GM23338 (cell line): Measurements from ENCODE around the gene GNB1L. TPM values are rescaled to one million over a fixed set of nuclear protein-coding genes. Genes with fewer than 3 reads are reported as not detected.

Source experiments
- ATAC-seq: fragments of 200-7000 bp; cut with Tn5 transposase; 3 replicates; pipeline ENCODE4 v1.9.1; 2020
- DNase-seq: peaks from one replicate; pipeline ENCODE4 v3.0.0-alpha.2; 2015; ENCODE audit warnings: low spot score
- H2AFZ ChIP-seq: fragments of 200-600 bp; sonication (generic); 2 replicates; pipeline ENCODE4 v1.8.0; 2016; ENCODE audit warnings: antibody characterized with exemption, mild to moderate bottlenecking, moderate library complexity
- H3F3A ChIP-seq: fragments of 200-600 bp; sonication (generic); replicated peaks from 2 replicates; pipeline ENCODE4 v1.8.0; 2017; ENCODE audit warnings: antibody characterized with exemption, mixed run types, low read depth
- H3K27ac ChIP-seq: fragments of 200-600 bp; sonication (generic); 2 replicates; pipeline ENCODE4 v1.6.1; 2016; ENCODE audit warnings: low read depth
- H3K27me3 ChIP-seq: fragments of 200-600 bp; sonication (generic); 2 replicates; pipeline ENCODE4 v1.8.0; 2016; ENCODE audit warnings: mild to moderate bottlenecking, mixed run types, moderate library complexity; ENCODE audit not compliant: insufficient read depth
- H3K36me3 ChIP-seq: fragments of 200-600 bp; sonication (generic); 2 replicates; pipeline ENCODE4 v1.8.0; 2016; ENCODE audit warnings: mild to moderate bottlenecking; ENCODE audit not compliant: insufficient read depth
- H3K4me1 ChIP-seq: fragments of 200-600 bp; sonication (generic); 2 replicates; pipeline ENCODE4 v1.8.0; 2016; ENCODE audit warnings: mild to moderate bottlenecking, moderate library complexity; ENCODE audit not compliant: insufficient read depth
- H3K4me2 ChIP-seq: fragments of 200-600 bp; sonication (generic); 2 replicates; pipeline ENCODE4 v1.7.1; 2017; ENCODE audit warnings: mixed run types
- H3K4me3 ChIP-seq: fragments of 200-600 bp; sonication (generic); 2 replicates; pipeline ENCODE4 v1.6.1; 2016; ENCODE audit warnings: mixed run types
- H3K79me2 ChIP-seq: fragments of 200-600 bp; sonication (generic); replicated peaks from 2 replicates; pipeline ENCODE4 v1.8.0; 2017; ENCODE audit warnings: mild to moderate bottlenecking; ENCODE audit not compliant: insufficient read depth
- H3K9me2 ChIP-seq: fragments of 200-600 bp; sonication (generic); 2 replicates; pipeline ENCODE4 v1.8.0; 2017; ENCODE audit not compliant: insufficient read depth
- H4K20me1 ChIP-seq: fragments of 200-600 bp; sonication (generic); replicated peaks from 2 replicates; pipeline ENCODE4 v1.8.0; 2017; ENCODE audit warnings: mild to moderate bottlenecking; ENCODE audit not compliant: insufficient read depth
- H3K27ac Mint-ChIP-seq: 2 replicates; pipeline ENCODE4 v1.8.0; 2020; ENCODE audit warnings: inconsistent platforms, mild to moderate bottlenecking, moderate library complexity, mixed read lengths
- H3K27me3 Mint-ChIP-seq: 3 replicates; pipeline ENCODE4 v1.8.0; 2022; ENCODE audit warnings: low read depth, mild to moderate bottlenecking, moderate library complexity, mixed read lengths, inconsistent platforms; ENCODE audit not compliant: insufficient read depth, poor library complexity
- H3K36me3 Mint-ChIP-seq: 3 replicates; pipeline ENCODE4 v1.8.0; 2021; ENCODE audit warnings: low read depth, mild to moderate bottlenecking, inconsistent platforms, moderate library complexity, mixed read lengths
- H3K4me1 Mint-ChIP-seq: 3 replicates; pipeline ENCODE4 v1.8.0; 2020; ENCODE audit warnings: mild to moderate bottlenecking, inconsistent platforms, mixed read lengths
- H3K4me3 Mint-ChIP-seq: 3 replicates; pipeline ENCODE4 v1.8.0; 2021; ENCODE audit warnings: moderate library complexity, mild to moderate bottlenecking, inconsistent platforms, mixed read lengths
- H3K9me3 Mint-ChIP-seq: 3 replicates; pipeline ENCODE4 v1.8.0; 2020; ENCODE audit warnings: moderate library complexity, mild to moderate bottlenecking, inconsistent platforms, mixed read lengths
- POLR2AphosphoS5 ChIP-seq: IDR thresholded peaks from 2 replicates; pipeline ENCODE4 v1.6.1; 2016; ENCODE audit warnings: antibody characterized with exemption, low read depth
- REST ChIP-seq: IDR thresholded peaks from one replicate; pipeline ENCODE4 v1.6.1; 2018; ENCODE audit warnings: antibody characterized with exemption; ENCODE audit not compliant: unreplicated experiment
- STAT1 ChIP-seq: IDR thresholded peaks from one replicate; pipeline ENCODE4 v1.6.1; 2016; ENCODE audit warnings: antibody characterized with exemption; ENCODE audit not compliant: unreplicated experiment
- ZNF114 ChIP-seq: fragments of 250-450 bp; sonication (Bioruptor Pico); IDR thresholded peaks from 2 replicates; pipeline ENCODE4 v1.5.0; 2020; ENCODE audit warnings: mild to moderate bottlenecking, moderate library complexity
- ZNF331 ChIP-seq: fragments of 250-450 bp; sonication (Bioruptor Pico); IDR thresholded peaks from 2 replicates; pipeline ENCODE4 v1.5.0; 2020; ENCODE audit warnings: low read depth, mild to moderate bottlenecking, moderate library complexity
- polyA plus RNA-seq: library from polyadenylated mRNA; unstranded; fragments of >200 nt; fragmentation: Nextera tagmentation; extraction: Ambion mirVana; gene quantifications from 2 replicates; pipeline ENCODE4 v1.2.1, GENCODE V29; 2016
- total RNA-seq: library from RNA; depleted of rRNA; stranded (reverse); fragments of >200 nt; shearing (Covaris generic); gene quantifications from 2 replicates; pipeline ENCODE4 v1.2.3, GENCODE V29; 2014
- TF ChIP-seq, protein P1 (sequence below): IDR thresholded peaks from 2 replicates; pipeline ENCODE4 v1.6.1; 2016; ENCODE audit warnings: antibody characterized with exemption

Gene GNB1L
- total and polyA plus RNA-seq, 2 experiments from 2014 or later, result 15.2 to 27.8 TPM

DNA sequence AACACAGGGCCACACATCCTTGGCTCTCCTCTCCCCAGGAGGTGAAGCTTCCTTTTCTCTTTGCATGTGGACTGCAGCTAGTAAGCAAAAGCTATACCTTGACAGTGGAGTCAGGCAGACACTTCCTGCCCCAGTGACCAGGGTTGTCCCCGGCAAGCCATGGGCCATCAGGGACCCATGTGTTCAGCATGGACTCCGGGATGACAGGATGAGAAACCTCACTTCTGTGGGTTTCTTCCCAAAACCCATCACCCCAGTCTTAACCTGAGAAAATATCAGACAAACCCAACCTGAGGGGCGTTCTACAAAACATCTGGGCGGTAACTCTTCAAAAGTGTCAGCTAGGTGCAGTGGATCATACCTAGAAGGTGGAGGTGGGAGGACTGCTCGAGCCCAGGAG lies 40.2 kb downstream of the GNB1L start:
- H3F3A ChIP-seq, result no peaks in the 10 kb centered on the region
- Mint-ChIP-seq H3K9me3 (no peaks in the 10 kb centered on the region), H3K4me3 (no peak overlapping the region), H3K4me1 (no peaks in the 10 kb centered on the region), H3K27ac (no peak overlapping the region), H3K27me3 (peaks cover 9% of the 10 kb centered on the region), H3K36me3 (no peaks in the 10 kb centered on the region)
- ATAC-seq (no peak), DNase-seq (no peak)
- no peak overlapping the region for H3K4me3 ChIP-seq
- TF ChIP-seq, protein P1, sequence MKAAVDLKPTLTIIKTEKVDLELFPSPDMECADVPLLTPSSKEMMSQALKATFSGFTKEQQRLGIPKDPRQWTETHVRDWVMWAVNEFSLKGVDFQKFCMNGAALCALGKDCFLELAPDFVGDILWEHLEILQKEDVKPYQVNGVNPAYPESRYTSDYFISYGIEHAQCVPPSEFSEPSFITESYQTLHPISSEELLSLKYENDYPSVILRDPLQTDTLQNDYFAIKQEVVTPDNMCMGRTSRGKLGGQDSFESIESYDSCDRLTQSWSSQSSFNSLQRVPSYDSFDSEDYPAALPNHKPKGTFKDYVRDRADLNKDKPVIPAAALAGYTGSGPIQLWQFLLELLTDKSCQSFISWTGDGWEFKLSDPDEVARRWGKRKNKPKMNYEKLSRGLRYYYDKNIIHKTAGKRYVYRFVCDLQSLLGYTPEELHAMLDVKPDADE, result no peak
- TF ChIP-seq POLR2AphosphoS5, result no peak
- H3K27ac ChIP-seq, result no peak overlapping the region
- no peaks in the 10 kb centered on the region for H3K4me1 ChIP-seq
- H2AFZ ChIP-seq, result no peak overlapping the region
- H3K4me2 ChIP-seq, result no peak overlapping the region
- no peaks in the 10 kb centered on the region for H3K9me2 ChIP-seq
- H3K36me3 ChIP-seq, result no peaks in the 10 kb centered on the region
- no peaks in the 10 kb centered on the region; the same call in 1 of the 2 replicates for H4K20me1 ChIP-seq
- H3K27me3 ChIP-seq, result no peaks in the 10 kb centered on the region
- no peaks in the 10 kb centered on the region for H3K79me2 ChIP-seq

DNA sequence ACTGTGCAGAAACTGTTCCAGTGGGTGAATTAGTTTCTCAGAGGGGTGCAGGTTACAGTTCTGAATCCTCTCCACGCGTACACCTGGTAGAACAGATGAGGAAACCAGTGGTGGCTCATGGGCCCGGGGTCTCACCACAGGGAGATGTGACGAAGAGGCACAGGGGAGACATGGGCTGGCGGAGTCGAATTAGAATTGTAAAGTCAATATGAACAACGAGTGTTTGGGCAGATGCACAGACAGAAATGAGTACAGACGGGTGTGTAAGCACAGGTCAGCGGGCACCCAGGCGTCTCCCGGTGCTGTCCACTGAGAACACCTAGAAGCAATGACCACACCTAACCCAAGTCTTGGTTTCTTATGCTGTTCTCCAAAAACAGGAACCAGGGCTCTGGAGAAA lies 41.8 kb downstream of the GNB1L start:
- Histone ChIP-seq H3K27ac (no peak overlapping the region), H3F3A (no peaks in the 10 kb centered on the region), H4K20me1 (no peaks in the 10 kb centered on the region; the same call in 1 of the 2 replicates), H3K79me2 (no peaks in the 10 kb centered on the region), H3K4me3 (no peak overlapping the region), H3K9me2 (no peaks in the 10 kb centered on the region), H3K4me1 (no peaks in the 10 kb centered on the region), H2AFZ (no peak overlapping the region), H3K27me3 (no peaks in the 10 kb centered on the region), H3K4me2 (no peak overlapping the region), H3K36me3 (no peaks in the 10 kb centered on the region)
- no peak overlapping the region for H3K27ac Mint-ChIP-seq
- no peaks in the 10 kb centered on the region for H3K36me3 Mint-ChIP-seq
- no peak for TF ChIP-seq STAT1
- TF ChIP-seq ZNF114 (CRISPR knock-in tag), result no peak
- no peak for TF ChIP-seq POLR2AphosphoS5
- TF ChIP-seq REST, result no peak
- no peak for TF ChIP-seq ZNF331 (CRISPR knock-in tag)
- no peaks in the 10 kb centered on the region for H3K4me1 Mint-ChIP-seq
- no peak overlapping the region for H3K4me3 Mint-ChIP-seq
- DNase-seq (no peak), ATAC-seq (no peak)
- H3K9me3 Mint-ChIP-seq, result no peaks in the 10 kb centered on the region
- peaks cover 12% of the 10 kb centered on the region for H3K27me3 Mint-ChIP-seq
